ENCODE data around the gene ZNF444.

Gene ZNF444

GRCh38 chr19:56140583-56141416 is at the start of gene ZNF444:
TSS of gene ZNF444 (plus strand) at chr19:56141287. CDS start at chr19:56146912, 5,625 bp downstream.
- Mint-ChIP-seq H3K27ac (peak within 1 kb of the TSS; percentile 99), H3K36me3 (ENCODE audit: low read depth) (no peaks in the 10 kb centered on the region), H3K27me3 (ENCODE audit: low read depth, poor library complexity) (peaks cover 6% of the 10 kb centered on the region), H3K9me3 (no peaks in the 10 kb centered on the region), H3K4me3 (peak within 1 kb of the TSS; percentile 85), H3K4me1 (peaks cover 68% of the 10 kb centered on the region)
- peak; percentile 98 for DNase-seq
- no peak for TF ChIP-seq CTCF (IDR thresholded peaks at IDR 0.05)

GRCh38 chr19:56091751-56092546 is 49.1 kb upstream of the ZNF444 start:
- peaks cover 9% of the 10 kb centered on the region for H3K4me1 Mint-ChIP-seq

GRCh38 chr19:56092685-56093631 is 48.1 kb upstream of the ZNF444 start:
- H3K4me3 Mint-ChIP-seq = no peak overlapping the region
- DNase-seq = no peak
- H3K36me3 Mint-ChIP-seq (ENCODE audit: low read depth) = peaks cover 76% of the 10 kb centered on the region
- H3K27ac Mint-ChIP-seq = peak overlapping the region; percentile 7
- H3K27me3 Mint-ChIP-seq (ENCODE audit: low read depth, poor library complexity) = no peaks in the 10 kb centered on the region
- H3K4me1 Mint-ChIP-seq = peaks cover 9% of the 10 kb centered on the region
- TF ChIP-seq CTCF (IDR thresholded peaks at IDR 0.05) = no peak
- H3K9me3 Mint-ChIP-seq = peaks cover 38% of the 10 kb centered on the region

More at GRCh38 chr19:56091751-56092546, 49.1 kb upstream of the ZNF444 start:
- H3K36me3 Mint-ChIP-seq (ENCODE audit: low read depth) = peaks cover 66% of the 10 kb centered on the region
- peaks cover 38% of the 10 kb centered on the region for H3K9me3 Mint-ChIP-seq
- no peak overlapping the region for H3K27ac Mint-ChIP-seq
- no peak for TF ChIP-seq CTCF (IDR thresholded peaks at IDR 0.05)
- DNase-seq = no peak
- no peaks in the 10 kb centered on the region for H3K27me3 Mint-ChIP-seq (ENCODE audit: low read depth, poor library complexity)
- H3K4me3 Mint-ChIP-seq = no peak overlapping the region

- no peak overlapping the region for H3K27ac Mint-ChIP-seq
- peaks cover 77% of the 10 kb centered on the region for H3K36me3 Mint-ChIP-seq (ENCODE audit: low read depth)
- no peaks in the 10 kb centered on the region for H3K27me3 Mint-ChIP-seq (ENCODE audit: low read depth, poor library complexity)
- no peak for TF ChIP-seq CTCF (IDR thresholded peaks at IDR 0.05)
- peaks cover 38% of the 10 kb centered on the region for H3K9me3 Mint-ChIP-seq
- DNase-seq = no peak
- H3K4me3 Mint-ChIP-seq = no peak overlapping the region
- peaks cover 9% of the 10 kb centered on the region for H3K4me1 Mint-ChIP-seq
Observed at GRCh38 chr19:56094449-56094848, 46.6 kb upstream of the ZNF444 start.

- peaks cover 38% of the 10 kb centered on the region for H3K9me3 Mint-ChIP-seq
Observed at GRCh38 chr19:56096665-56097064, 44.4 kb upstream of the ZNF444 start.

More at GRCh38 chr19:56096665-56097064, 44.4 kb upstream of the ZNF444 start:
- peaks cover 78% of the 10 kb centered on the region for H3K36me3 Mint-ChIP-seq (ENCODE audit: low read depth)
- no peaks in the 10 kb centered on the region for H3K27me3 Mint-ChIP-seq (ENCODE audit: low read depth, poor library complexity)
- H3K4me3 Mint-ChIP-seq = no peak overlapping the region
- no peak for TF ChIP-seq CTCF (IDR thresholded peaks at IDR 0.05)
- H3K27ac Mint-ChIP-seq = no peak overlapping the region
- H3K4me1 Mint-ChIP-seq = no peaks in the 10 kb centered on the region
- no peak for DNase-seq

All from nephron progenitor cell (in vitro differentiated cells).